Measurements from ENCODE around the gene GPR75. TPM values are rescaled to one million over a fixed set of nuclear protein-coding genes. Genes with fewer than 3 reads are reported as not detected.

GPR75 gene
- total and polyA plus RNA-seq, 2 of the 13 experiments (the other 11 are each of a cell fraction or from before 2014, with no cell fraction given) = 3.3 to 4.1 TPM

- peak; percentile 96 for TF ChIP-seq ZNF331 (CRISPR knock-in tag; IDR thresholded peaks at IDR 0.05)
- TF ChIP-seq REST (IDR thresholded peaks at IDR 0.05; ENCODE audit: borderline replicate concordance in 1 of 2, low read depth in 1 of 2, low read length in 2 of 2) = peak in 1 of 2 experiments; percentile 80; a peak in 2 of 4 replicates
- TF ChIP-seq KDM2A (CRISPR knock-in tag; IDR thresholded peaks at IDR 0.05; ENCODE audit: borderline replicate concordance, low read depth) = peak; percentile 14; the same call in 1 of the 2 replicates
- TF ChIP-seq ATF4 (CRISPR knock-in tag; IDR thresholded peaks at IDR 0.05) = peak in 1 of 2 experiments; percentile 94; a peak in 2 of 4 replicates
- peak; percentile 86; the same call in 1 of the 2 replicates for TF ChIP-seq ZNF33B (CRISPR knock-in tag; IDR thresholded peaks at IDR 0.05)
- peak; percentile 67; the same call in 1 of the 2 replicates for TF ChIP-seq ZHX1 (CRISPR knock-in tag; IDR thresholded peaks at IDR 0.05; ENCODE audit: low read depth)
- no peak for TF ChIP-seq POLR2AphosphoS2 (IDR thresholded peaks at IDR 0.05; ENCODE audit: low read depth, low read length)
- TF ChIP-seq ZNF816 (CRISPR knock-in tag; IDR thresholded peaks at IDR 0.05; ENCODE audit: borderline replicate concordance) = no peak; the same call in 1 of the 2 replicates
- peak; percentile 26 for TF ChIP-seq ZNF781 (CRISPR knock-in tag; IDR thresholded peaks at IDR 0.05; ENCODE audit: borderline replicate concordance, not compliant biosample characterization)
- no peak; the same call in 1 of the 2 replicates for TF ChIP-seq ZNF564 (CRISPR knock-in tag; IDR thresholded peaks at IDR 0.05)
- peak; percentile 97 for TF ChIP-seq ZKSCAN8 (CRISPR knock-in tag; IDR thresholded peaks at IDR 0.05; ENCODE audit: borderline replicate concordance)
- TF ChIP-seq NKX3-1 (CRISPR knock-in tag; IDR thresholded peaks at IDR 0.05) = peak; percentile 95
- peak; percentile 88 for TF ChIP-seq IRF2 (CRISPR knock-in tag; IDR thresholded peaks at IDR 0.05)
- no peak for TF ChIP-seq ZNF253 (CRISPR knock-in tag; IDR thresholded peaks at IDR 0.05; ENCODE audit: borderline replicate concordance)
- peak; percentile 74; the same call in 1 of the 2 replicates for TF ChIP-seq ZNF431 (CRISPR knock-in tag; IDR thresholded peaks at IDR 0.05; ENCODE audit: borderline replicate concordance, low read depth)
- TF ChIP-seq MED8 (CRISPR knock-in tag; IDR thresholded peaks at IDR 0.05; ENCODE audit: insufficient replicate concordance) = peak; percentile 93
- peak; percentile 92; the same call in 1 of the 2 replicates for TF ChIP-seq CBFB (CRISPR knock-in tag; IDR thresholded peaks at IDR 0.05)
- TF ChIP-seq ZNF18 (CRISPR knock-in tag; IDR thresholded peaks at IDR 0.05; ENCODE audit: insufficient replicate concordance) = no peak
- no peak for TF ChIP-seq FOXM1 (CRISPR knock-in tag; IDR thresholded peaks at IDR 0.05)
These were observed 33.0 kb downstream of the GPR75 start (continued) for GRCh38 chr2:53826587-53827397.
